Measurements from ENCODE around the gene ADPRH. TPM values are rescaled to one million over a fixed set of nuclear protein-coding genes. Genes with fewer than 3 reads are reported as not detected.

ADPRH gene
- total RNA-seq, 1 donor from 2014 or later: 2.6 TPM

DNA sequence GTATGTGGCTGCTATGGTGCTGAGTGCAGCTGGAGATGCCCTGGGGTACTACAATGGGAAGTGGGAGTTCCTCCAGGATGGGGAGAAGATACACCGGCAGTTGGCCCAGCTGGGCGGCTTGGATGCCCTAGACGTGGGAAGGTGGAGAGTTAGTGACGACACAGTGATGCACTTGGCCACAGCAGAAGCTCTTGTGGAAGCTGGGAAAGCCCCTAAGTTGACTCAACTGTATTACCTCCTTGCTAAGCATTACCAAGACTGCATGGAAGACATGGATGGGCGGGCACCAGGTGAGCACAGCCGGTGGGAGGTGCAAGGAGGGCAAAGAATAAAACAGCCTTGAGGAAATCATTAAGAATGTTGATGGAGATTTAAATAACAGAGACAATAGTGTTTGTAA lies 2.9 kb downstream of the ADPRH start:
- no peak overlapping the region for H3K4me3 ChIP-seq (ENCODE audit: insufficient read depth, low read depth, low read length)
- H3K36me3 ChIP-seq (ENCODE audit: insufficient read depth, low read length): no peaks in the 10 kb centered on the region
- Mint-ChIP-seq H3K36me3 (ENCODE audit: low read depth, unreplicated experiment) (no peaks in the 10 kb centered on the region), H3K27ac (ENCODE audit: unreplicated experiment) (no peak overlapping the region), H3K4me3 (ENCODE audit: unreplicated experiment) (no peak overlapping the region), H3K9me3 (ENCODE audit: unreplicated experiment) (no peaks in the 10 kb centered on the region), H3K4me1 (ENCODE audit: low read depth, unreplicated experiment) (peaks cover 6% of the 10 kb centered on the region), H3K27me3 (ENCODE audit: low read depth, unreplicated experiment) (no peaks in the 10 kb centered on the region)
- no peaks in the 10 kb centered on the region for H3K4me1 ChIP-seq (ENCODE audit: insufficient read depth, low read length)
- no peak overlapping the region for H3K4me2 ChIP-seq (ENCODE audit: low read length)
- no peak overlapping the region for H3K27ac ChIP-seq (ENCODE audit: low read depth, low read length)
- DNase-seq (ENCODE audit: low read depth) (no peak), FAIRE-seq (no peak)
- no peaks in the 10 kb centered on the region for H3K9me3 ChIP-seq (ENCODE audit: insufficient read depth, low read depth, low read length)
- H4K20me1 ChIP-seq (ENCODE audit: insufficient read depth, low read length): no peaks in the 10 kb centered on the region
- H3K27me3 ChIP-seq (ENCODE audit: insufficient read depth, low read length): no peaks in the 10 kb centered on the region
- no peak overlapping the region for H2AFZ ChIP-seq (ENCODE audit: low read depth, low read length)
- no peaks in the 10 kb centered on the region for H3K79me2 ChIP-seq (ENCODE audit: insufficient read depth, low read length)
- TF ChIP-seq EZH2 (IDR thresholded peaks at IDR 0.05; ENCODE audit: insufficient read depth, low read length): no peak
- TF ChIP-seq, protein P1, sequence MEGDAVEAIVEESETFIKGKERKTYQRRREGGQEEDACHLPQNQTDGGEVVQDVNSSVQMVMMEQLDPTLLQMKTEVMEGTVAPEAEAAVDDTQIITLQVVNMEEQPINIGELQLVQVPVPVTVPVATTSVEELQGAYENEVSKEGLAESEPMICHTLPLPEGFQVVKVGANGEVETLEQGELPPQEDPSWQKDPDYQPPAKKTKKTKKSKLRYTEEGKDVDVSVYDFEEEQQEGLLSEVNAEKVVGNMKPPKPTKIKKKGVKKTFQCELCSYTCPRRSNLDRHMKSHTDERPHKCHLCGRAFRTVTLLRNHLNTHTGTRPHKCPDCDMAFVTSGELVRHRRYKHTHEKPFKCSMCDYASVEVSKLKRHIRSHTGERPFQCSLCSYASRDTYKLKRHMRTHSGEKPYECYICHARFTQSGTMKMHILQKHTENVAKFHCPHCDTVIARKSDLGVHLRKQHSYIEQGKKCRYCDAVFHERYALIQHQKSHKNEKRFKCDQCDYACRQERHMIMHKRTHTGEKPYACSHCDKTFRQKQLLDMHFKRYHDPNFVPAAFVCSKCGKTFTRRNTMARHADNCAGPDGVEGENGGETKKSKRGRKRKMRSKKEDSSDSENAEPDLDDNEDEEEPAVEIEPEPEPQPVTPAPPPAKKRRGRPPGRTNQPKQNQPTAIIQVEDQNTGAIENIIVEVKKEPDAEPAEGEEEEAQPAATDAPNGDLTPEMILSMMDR (IDR thresholded peaks at IDR 0.05; ENCODE audit: insufficient read depth, low read depth, low read length): no peak
- no peak overlapping the region for H3K9ac ChIP-seq (ENCODE audit: low read length)

DNA sequence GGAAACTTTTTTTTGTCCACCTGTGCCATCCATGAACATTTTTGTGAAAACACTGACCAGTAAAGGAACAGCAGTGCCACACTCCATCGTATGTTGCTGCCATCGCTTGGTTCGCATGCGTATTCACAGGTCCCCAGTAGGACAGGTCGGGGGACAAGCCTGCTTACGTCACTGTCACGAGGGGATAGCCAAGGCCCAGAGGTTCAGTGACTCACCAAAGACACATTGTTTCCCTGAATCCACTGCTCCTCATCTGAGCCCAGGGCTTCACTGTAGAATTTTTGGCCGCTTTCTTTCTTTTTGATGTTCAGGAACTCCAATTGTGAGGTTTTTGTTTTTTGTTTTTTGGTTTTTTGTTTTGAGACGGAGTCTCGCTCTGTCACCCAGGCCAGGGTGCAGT lies 5.9 kb downstream of the ADPRH start:
- no peaks in the 10 kb centered on the region for H3K79me2 ChIP-seq (ENCODE audit: insufficient read depth, low read length)
- Mint-ChIP-seq H3K4me1 (ENCODE audit: low read depth, unreplicated experiment) (peaks cover 20% of the 10 kb centered on the region), H3K27me3 (ENCODE audit: low read depth, unreplicated experiment) (no peaks in the 10 kb centered on the region), H3K9me3 (ENCODE audit: unreplicated experiment) (peaks cover 2% of the 10 kb centered on the region), H3K27ac (ENCODE audit: unreplicated experiment) (no peak overlapping the region), H3K4me3 (ENCODE audit: unreplicated experiment) (no peak overlapping the region), H3K36me3 (ENCODE audit: low read depth, unreplicated experiment) (no peaks in the 10 kb centered on the region)
- H2AFZ ChIP-seq (ENCODE audit: low read depth, low read length): no peak overlapping the region
- TF ChIP-seq, protein P1 (IDR thresholded peaks at IDR 0.05; ENCODE audit: insufficient read depth, low read depth, low read length): no peak
- TF ChIP-seq EZH2 (IDR thresholded peaks at IDR 0.05; ENCODE audit: insufficient read depth, low read length): no peak
- no peak overlapping the region for H3K27ac ChIP-seq (ENCODE audit: low read depth, low read length)
- H3K9me3 ChIP-seq (ENCODE audit: insufficient read depth, low read depth, low read length): no peaks in the 10 kb centered on the region
- no peaks in the 10 kb centered on the region for H4K20me1 ChIP-seq (ENCODE audit: insufficient read depth, low read length)
- no peak overlapping the region for H3K4me3 ChIP-seq (ENCODE audit: insufficient read depth, low read depth, low read length)
- FAIRE-seq (no peak), DNase-seq (ENCODE audit: low read depth) (no peak)
- H3K9ac ChIP-seq (ENCODE audit: low read length): no peak overlapping the region
- H3K27me3 ChIP-seq (ENCODE audit: insufficient read depth, low read length): no peaks in the 10 kb centered on the region
- H3K36me3 ChIP-seq (ENCODE audit: insufficient read depth, low read length): no peaks in the 10 kb centered on the region
- no peak overlapping the region for H3K4me2 ChIP-seq (ENCODE audit: low read length)
- H3K4me1 ChIP-seq (ENCODE audit: insufficient read depth, low read length): no peaks in the 10 kb centered on the region

DNA sequence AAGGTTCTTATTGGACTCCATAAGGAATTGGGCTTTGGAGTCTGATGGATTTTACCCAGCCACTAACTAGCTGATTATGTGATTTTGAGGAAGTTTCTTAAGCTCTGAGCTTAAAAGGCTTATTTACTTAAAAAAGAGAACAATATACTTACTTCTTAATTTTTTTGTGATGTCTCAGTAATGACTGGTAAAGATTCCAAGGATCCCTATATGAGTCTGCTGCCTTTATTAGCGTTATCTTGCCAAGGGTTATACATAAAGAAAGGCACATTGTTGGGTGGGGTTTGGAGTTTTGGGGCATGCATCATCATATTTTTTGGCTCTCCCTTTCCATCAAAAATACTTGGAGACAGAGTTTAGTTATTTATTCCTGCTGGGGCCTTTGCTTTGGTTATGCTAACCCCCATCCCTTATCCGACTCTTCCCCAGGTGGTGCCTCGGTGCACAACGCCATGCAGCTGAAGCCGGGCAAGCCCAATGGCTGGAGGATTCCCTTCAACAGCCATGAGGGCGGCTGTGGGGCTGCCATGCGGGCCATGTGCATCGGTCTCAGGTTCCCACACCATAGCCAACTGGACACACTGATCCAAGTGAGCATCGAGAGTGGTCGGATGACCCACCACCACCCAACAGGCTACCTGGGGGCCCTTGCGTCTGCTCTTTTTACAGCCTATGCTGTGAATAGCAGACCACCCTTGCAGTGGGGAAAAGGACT lies 6.7 kb downstream of the ADPRH start:
- no peak for DNase-seq (ENCODE audit: low read depth)
- no peak for TF ChIP-seq EZH2 (IDR thresholded peaks at IDR 0.05; ENCODE audit: insufficient read depth, low read length)
- TF ChIP-seq, protein P1 (IDR thresholded peaks at IDR 0.05; ENCODE audit: insufficient read depth, low read depth, low read length): no peak
- Histone ChIP-seq H3K9me3 (ENCODE audit: insufficient read depth, low read depth, low read length) (peaks cover 5% of the 10 kb centered on the region), H3K4me2 (ENCODE audit: low read length) (no peak overlapping the region), H2AFZ (ENCODE audit: low read depth, low read length) (no peak overlapping the region), H3K27ac (ENCODE audit: low read depth, low read length) (no peak overlapping the region), H3K4me1 (ENCODE audit: insufficient read depth, low read length) (no peaks in the 10 kb centered on the region), H4K20me1 (ENCODE audit: insufficient read depth, low read length) (no peaks in the 10 kb centered on the region), H3K4me3 (ENCODE audit: insufficient read depth, low read depth, low read length) (no peak overlapping the region), H3K27me3 (ENCODE audit: insufficient read depth, low read length) (no peaks in the 10 kb centered on the region), H3K36me3 (ENCODE audit: insufficient read depth, low read length) (no peaks in the 10 kb centered on the region), H3K9ac (ENCODE audit: low read length) (no peak overlapping the region), H3K79me2 (ENCODE audit: insufficient read depth, low read length) (no peaks in the 10 kb centered on the region)
- FAIRE-seq: no peak
- H3K4me3 Mint-ChIP-seq (ENCODE audit: unreplicated experiment): no peak overlapping the region
- no peak overlapping the region for H3K27ac Mint-ChIP-seq (ENCODE audit: unreplicated experiment)
- H3K4me1 Mint-ChIP-seq (ENCODE audit: low read depth, unreplicated experiment): peaks cover 20% of the 10 kb centered on the region
- no peaks in the 10 kb centered on the region for H3K27me3 Mint-ChIP-seq (ENCODE audit: low read depth, unreplicated experiment)
- peaks cover 3% of the 10 kb centered on the region for H3K9me3 Mint-ChIP-seq (ENCODE audit: unreplicated experiment)
- H3K36me3 Mint-ChIP-seq (ENCODE audit: low read depth, unreplicated experiment): no peaks in the 10 kb centered on the region
